ENCODE results near the gene CDRT4. TPM values are rescaled to one million over a fixed set of nuclear protein-coding genes. Genes with fewer than 3 reads are reported as not detected.
A peak's percentile ranks its signal among the peaks of the same experiment; 100 is the strongest.

Gene CDRT4
- total RNA-seq, 2 donors from 2014 or later = 2.3 to 48.1 TPM

GRCh38 chr17:15432807-15433611, 34.4 kb downstream of the CDRT4 start:
- ATAC-seq (no peak), DNase-seq (peak in 1 of 4 donors; percentile 18)
- TF ChIP-seq CTCF (IDR thresholded peaks at IDR 0.05) (no peak), POLR2A (IDR thresholded peaks at IDR 0.05) (no peak)
- no peak overlapping the region for H3K4me3 ChIP-seq
- intact Hi-C loops (cut with DNase I) = no loop called here
- peaks cover 13% of the 10 kb centered on the region for H3K4me1 ChIP-seq
- H3K9me3 ChIP-seq = no peaks in the 10 kb centered on the region
- 87 to 91% methylated on average over 6 of the region's 6 CpGs for WGBS, 2 donors
- H3K27me3 ChIP-seq = no peaks in the 10 kb centered on the region
- H3K27ac ChIP-seq = no peak overlapping the region
- H3K36me3 ChIP-seq (replicated peaks in 1 of 2; ENCODE audit: insufficient read depth in 1 of 2, low read depth in 2 of 2) = no peaks in the 10 kb centered on the region

- DNase-seq = no peak
- intact Hi-C loops (cut with DNase I) = no loop called here
- TF ChIP-seq CTCF (IDR thresholded peaks at IDR 0.05) (no peak), POLR2A (IDR thresholded peaks at IDR 0.05) (no peak)
- no peaks in the 10 kb centered on the region for H3K9me3 ChIP-seq
- H3K27me3 ChIP-seq = no peaks in the 10 kb centered on the region
- 93 to 97% methylated on average over 6 of the region's 6 CpGs for WGBS, 2 donors
- no peak overlapping the region for H3K4me3 ChIP-seq
- no peak for ATAC-seq
- peaks cover 5% of the 10 kb centered on the region for H3K4me1 ChIP-seq
- no peak overlapping the region for H3K27ac ChIP-seq
- H3K36me3 ChIP-seq (replicated peaks in 1 of 2; ENCODE audit: insufficient read depth in 1 of 2, low read depth in 2 of 2) = no peaks in the 10 kb centered on the region
These were observed 35.7 kb downstream of the CDRT4 start for GRCh38 chr17:15431766-15432165.

- 95 to 96% methylated on average over 11 of the region's 11 CpGs for WGBS, 2 donors
- TF ChIP-seq POLR2A (IDR thresholded peaks at IDR 0.05) (no peak), CTCF (IDR thresholded peaks at IDR 0.05) (no peak)
- intact Hi-C loops (cut with DNase I) = no loop called here
- ATAC-seq = no peak
- Histone ChIP-seq H3K4me3 (no peak overlapping the region), H3K27ac (no peak overlapping the region), H3K27me3 (no peaks in the 10 kb centered on the region), H3K9me3 (no peaks in the 10 kb centered on the region), H3K36me3 (replicated peaks in 1 of 2; ENCODE audit: insufficient read depth in 1 of 2, low read depth in 2 of 2) (no peaks in the 10 kb centered on the region), H3K4me1 (no peaks in the 10 kb centered on the region)
- DNase-seq = no peak
These were observed 36.2 kb downstream of the CDRT4 start for GRCh38 chr17:15431196-15431595.

- 88 to 94% methylated on average over 3 of the region's 3 CpGs for WGBS, 2 donors
- Histone ChIP-seq H3K36me3 (replicated peaks in 1 of 2; ENCODE audit: insufficient read depth in 1 of 2, low read depth in 2 of 2) (no peaks in the 10 kb centered on the region), H3K27me3 (no peaks in the 10 kb centered on the region), H3K4me3 (no peak overlapping the region), H3K9me3 (no peaks in the 10 kb centered on the region), H3K27ac (no peak overlapping the region), H3K4me1 (no peaks in the 10 kb centered on the region)
- DNase-seq (no peak), ATAC-seq (no peak)
- no peak for TF ChIP-seq CTCF (IDR thresholded peaks at IDR 0.05)
- intact Hi-C loops (cut with DNase I) = no loop called here
These were observed 42.9 kb downstream of the CDRT4 start for GRCh38 chr17:15424521-15424920.
